22Rv1 (cell line): ENCODE data around the gene HIRA.

Source experiments
- H3K27ac ChIP-seq: fragments of 450-650 bp; 2 replicates; pipeline ENCODE4 v1.5.1; 2017
- ZFX ChIP-seq: fragments of 450-650 bp; IDR thresholded peaks from 2 replicates; pipeline ENCODE4 v1.6.1; 2017; ENCODE audit warnings: antibody characterized with exemption, borderline replicate concordance
- TF ChIP-seq, protein P1 (sequence below): fragments of 450-650 bp; IDR thresholded peaks from 2 replicates; pipeline ENCODE4 v1.5.1; 2017; ENCODE audit warnings: mild to moderate bottlenecking

HIRA gene

DNA sequence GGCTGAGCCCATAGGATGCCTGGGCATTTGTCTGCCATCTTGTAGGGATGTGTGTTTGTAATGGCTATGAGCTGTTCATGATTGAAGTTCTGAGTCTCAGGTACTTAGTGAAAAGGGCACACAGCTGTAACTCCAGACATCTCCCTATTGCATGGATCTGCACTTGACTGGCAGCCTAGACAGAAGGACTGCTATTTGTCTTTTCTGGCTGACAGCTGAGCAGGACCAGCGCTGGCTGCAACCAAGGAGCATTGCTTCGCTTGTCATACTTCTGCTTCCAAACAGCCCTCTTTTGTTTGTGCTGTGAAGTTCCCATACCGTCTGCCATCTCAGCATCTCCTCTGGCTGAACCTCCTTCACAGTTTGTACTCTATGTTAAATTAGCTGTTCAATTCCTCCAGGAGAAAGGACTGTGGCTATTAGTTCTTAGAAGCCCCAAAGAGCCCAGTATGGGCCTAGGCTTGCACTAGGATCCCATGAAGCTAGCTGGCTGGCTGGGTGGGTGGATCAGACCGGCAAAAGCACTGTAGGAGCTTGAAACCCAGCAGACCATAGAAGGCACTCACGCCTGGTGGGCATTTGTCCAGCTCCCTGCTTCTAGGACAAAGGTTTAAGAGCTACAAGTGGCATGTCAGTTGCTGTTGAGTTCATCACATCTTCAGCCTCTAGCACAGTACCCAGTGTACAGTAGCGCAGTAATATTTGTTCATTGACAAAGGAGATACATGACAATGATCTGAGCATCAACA is 20.4 kb downstream of the HIRA start:
- TF ChIP-seq, protein P1, sequence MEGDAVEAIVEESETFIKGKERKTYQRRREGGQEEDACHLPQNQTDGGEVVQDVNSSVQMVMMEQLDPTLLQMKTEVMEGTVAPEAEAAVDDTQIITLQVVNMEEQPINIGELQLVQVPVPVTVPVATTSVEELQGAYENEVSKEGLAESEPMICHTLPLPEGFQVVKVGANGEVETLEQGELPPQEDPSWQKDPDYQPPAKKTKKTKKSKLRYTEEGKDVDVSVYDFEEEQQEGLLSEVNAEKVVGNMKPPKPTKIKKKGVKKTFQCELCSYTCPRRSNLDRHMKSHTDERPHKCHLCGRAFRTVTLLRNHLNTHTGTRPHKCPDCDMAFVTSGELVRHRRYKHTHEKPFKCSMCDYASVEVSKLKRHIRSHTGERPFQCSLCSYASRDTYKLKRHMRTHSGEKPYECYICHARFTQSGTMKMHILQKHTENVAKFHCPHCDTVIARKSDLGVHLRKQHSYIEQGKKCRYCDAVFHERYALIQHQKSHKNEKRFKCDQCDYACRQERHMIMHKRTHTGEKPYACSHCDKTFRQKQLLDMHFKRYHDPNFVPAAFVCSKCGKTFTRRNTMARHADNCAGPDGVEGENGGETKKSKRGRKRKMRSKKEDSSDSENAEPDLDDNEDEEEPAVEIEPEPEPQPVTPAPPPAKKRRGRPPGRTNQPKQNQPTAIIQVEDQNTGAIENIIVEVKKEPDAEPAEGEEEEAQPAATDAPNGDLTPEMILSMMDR: no peak
- TF ChIP-seq ZFX: no peak
- no peak overlapping the region for H3K27ac ChIP-seq

DNA sequence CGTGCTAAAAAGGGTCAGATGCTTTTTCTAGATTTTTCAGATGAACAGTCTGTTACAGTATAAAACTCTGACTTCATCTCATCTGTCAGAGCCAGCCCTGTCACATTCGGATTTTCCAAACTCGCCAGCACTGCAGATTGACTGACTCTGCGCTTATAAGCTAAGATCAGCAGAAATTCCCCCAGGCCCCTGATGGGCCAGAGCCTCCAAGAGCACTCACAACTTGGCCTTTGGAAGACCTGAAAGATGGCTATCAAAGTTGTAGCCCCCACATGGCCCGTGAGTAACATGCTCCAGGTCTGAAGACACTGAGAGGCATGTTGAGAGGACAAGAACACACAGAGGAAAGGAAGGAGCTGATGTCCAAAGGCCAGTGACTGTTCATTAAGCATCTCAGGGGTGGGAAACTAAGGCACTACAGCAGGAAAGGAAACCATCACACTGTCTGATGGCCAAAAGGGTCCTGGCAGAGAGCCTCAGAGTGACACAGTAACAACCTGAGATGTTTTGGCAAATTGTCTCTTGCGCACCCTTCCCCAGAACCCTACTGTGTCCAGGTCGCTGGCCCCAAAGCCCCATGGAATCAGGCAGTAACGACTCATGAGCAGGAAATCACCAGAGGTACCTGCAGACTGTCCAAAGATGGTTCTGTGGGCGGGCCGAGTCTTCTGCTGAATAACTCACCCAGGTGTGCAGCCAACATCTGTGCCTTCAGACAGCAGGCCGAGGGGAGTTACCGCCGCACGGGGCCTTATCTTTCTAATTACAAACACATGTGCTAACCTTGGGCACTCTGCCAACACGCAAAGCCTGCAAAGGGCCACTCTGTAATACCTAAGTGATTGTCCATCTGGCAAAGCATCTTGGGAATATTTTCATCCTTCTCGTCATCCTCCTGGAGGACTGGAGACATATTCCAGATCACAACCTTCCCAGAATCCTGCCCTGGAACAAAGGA is 23.6 kb downstream of the HIRA start:
- no peak overlapping the region for H3K27ac ChIP-seq
- TF ChIP-seq ZFX: no peak
- TF ChIP-seq, protein P1: no peak

DNA sequence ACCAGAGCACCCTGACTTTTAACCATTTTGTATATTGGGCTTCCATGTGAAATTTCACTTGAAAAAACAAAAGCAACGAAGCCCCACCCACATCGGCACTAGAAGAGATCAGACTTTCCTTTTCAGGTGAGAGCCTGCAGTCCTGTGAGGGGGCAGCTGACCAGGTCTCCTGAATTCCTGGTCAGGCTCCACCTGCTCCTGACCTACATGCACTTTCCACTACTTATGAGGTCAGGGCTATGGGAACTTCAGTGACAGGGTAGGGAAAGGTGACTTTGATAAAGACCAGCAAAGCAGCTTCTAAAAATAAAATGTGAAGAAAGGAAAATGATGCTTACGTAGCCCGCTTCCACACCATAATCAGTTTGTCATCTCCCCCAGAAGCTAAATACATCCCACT is 24.7 kb downstream of the HIRA start:
- TF ChIP-seq ZFX: no peak
- TF ChIP-seq, protein P1: no peak
- no peak overlapping the region for H3K27ac ChIP-seq

DNA sequence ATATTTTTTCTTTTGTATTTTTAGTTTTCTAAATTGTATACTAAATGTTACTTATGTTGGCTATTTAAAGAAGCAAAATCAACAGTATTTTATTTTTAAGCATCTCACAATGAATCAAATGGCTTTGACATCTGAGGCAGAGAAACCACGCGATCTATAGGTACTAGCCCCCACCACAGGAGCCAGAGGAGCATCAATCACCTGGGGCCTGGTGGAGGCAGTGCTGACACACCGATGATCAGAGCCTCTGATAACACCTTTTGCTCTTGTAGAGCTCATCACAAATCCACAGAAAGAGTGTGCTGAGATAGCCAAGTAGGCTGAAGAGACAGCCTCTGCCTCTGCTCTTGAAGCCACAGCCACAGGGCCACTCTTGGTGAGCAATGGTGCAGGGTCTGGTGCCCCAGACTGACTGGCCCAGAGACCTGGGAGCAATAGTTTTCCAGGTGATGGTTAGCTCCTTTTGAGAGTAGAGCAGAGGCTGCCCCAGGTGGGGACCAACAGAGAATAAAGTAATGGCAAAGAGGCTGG is 25.2 kb downstream of the HIRA start:
- TF ChIP-seq ZFX: no peak
- TF ChIP-seq, protein P1: no peak
- no peak overlapping the region for H3K27ac ChIP-seq

DNA sequence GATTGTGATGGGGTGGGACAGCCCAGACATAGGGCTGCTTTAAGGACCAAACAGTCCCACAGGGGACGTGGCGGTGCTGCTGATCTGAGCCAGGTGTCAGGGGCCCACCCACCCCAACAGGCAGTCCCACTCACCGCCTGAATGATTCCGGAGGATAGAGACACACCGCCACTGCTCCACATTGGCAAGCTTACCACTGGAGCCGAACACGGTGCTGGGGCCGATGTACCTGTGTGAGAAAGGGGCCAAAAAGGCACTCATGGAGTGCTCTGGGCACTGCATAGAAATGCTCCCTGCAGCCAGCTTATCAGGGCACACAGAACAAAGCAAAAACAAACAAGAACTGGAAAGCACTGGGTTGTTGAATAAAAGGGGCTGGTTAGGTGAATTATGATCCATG is 25.9 kb downstream of the HIRA start:
- H3K27ac ChIP-seq: no peak overlapping the region
- no peak for TF ChIP-seq ZFX
- TF ChIP-seq, protein P1: no peak

DNA sequence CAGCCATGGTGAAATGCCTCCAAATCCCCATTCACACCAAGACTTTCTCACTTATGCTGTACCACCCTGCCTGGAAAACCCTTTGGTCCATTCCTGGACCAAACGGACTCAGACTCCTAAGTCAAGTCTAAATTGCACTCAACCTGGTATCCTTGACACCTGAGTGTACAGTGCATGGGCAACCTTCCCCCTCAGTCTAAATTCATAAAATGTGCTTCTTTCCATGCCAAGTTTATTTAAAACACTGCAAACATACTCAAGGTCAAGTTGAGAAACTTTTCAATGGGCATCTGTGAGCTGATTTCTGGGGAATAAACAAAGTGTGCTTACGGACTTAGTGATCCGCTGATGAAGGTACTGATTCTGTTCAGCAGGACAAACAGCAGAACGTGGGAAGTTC is 26.4 kb downstream of the HIRA start:
- TF ChIP-seq, protein P1: no peak
- no peak for TF ChIP-seq ZFX
- no peak overlapping the region for H3K27ac ChIP-seq

DNA sequence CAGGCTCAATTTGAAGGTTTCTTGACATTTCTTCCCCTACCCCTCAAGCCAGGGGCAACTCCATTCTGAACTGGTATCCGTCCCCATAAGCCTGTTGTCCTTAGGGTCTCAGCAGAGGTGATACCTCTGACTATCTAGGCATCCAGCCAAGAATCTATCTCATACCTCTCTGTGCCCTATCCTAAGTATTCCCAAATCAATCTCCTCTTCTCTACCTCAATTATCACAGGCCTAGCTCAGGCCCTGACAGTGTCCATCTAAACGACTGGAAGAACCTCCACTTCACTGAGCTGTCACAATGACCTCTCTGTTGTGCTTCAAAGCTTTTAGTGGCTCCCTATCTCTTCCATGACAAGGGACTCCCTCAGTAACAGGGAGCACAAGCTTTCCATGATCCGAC is 26.9 kb downstream of the HIRA start:
- TF ChIP-seq ZFX: no peak
- TF ChIP-seq, protein P1: no peak

More for the DNA sequence above, 26.9 kb downstream of the HIRA start:
- no peak overlapping the region for H3K27ac ChIP-seq
